CD14-positive monocyte (primary cell): ENCODE measurements around the gene IL16. TPM values are rescaled to one million over a fixed set of nuclear protein-coding genes. Genes with fewer than 3 reads are reported as not detected.

Experiments
- DNase-seq, 3 donors: peaks; one replicate each; pipeline ENCODE4 v3.0.0-alpha.2; 2011 to 2022
- H2AFZ ChIP-seq: 2 replicates; pipeline ENCODE4 v1.6.0; 2012; ENCODE audit warnings: mild to moderate bottlenecking, low read depth, low read length, inconsistent platforms; ENCODE audit not compliant: insufficient read depth, poor library complexity, severe bottlenecking
- H3K27ac ChIP-seq, 2 donors: 1 replicate in 1 of 2; 2 replicates in 1 of 2; pipeline ENCODE4 v1.5.1; 2012 to 2013; ENCODE audit warnings: low read length in 2 of 2, control low read depth in 1 of 2, inconsistent platforms in 1 of 2, low read depth in 1 of 2, mild to moderate bottlenecking in 1 of 2
- H3K27me3 ChIP-seq, 2 donors: one replicate each; pipeline versions ENCODE4 v1.6.0 to v1.6.1; 2011 to 2013; ENCODE audit warnings: low read length in 2 of 2; ENCODE audit not compliant: control insufficient read depth in 2 of 2, insufficient read depth in 2 of 2
- H3K36me3 ChIP-seq, 2 donors: replicated peaks in 1 of 2; 1 replicate in 1 of 2; 2 replicates in 1 of 2; pipeline versions ENCODE4 v1.5.1 to v1.6.1; 2012 to 2013; ENCODE audit warnings: low read length in 2 of 2, control low read depth in 1 of 2, inconsistent platforms in 1 of 2, mild to moderate bottlenecking in 1 of 2; ENCODE audit not compliant: insufficient read depth in 2 of 2, control insufficient read depth in 1 of 2
- H3K4me1 ChIP-seq, 2 donors: 1 replicate in 1 of 2; 2 replicates in 1 of 2; pipeline versions ENCODE4 v1.5.1 to v1.6.1; 2012 to 2013; ENCODE audit warnings: low read length in 2 of 2, control low read depth in 1 of 2, inconsistent platforms in 1 of 2, mild to moderate bottlenecking in 1 of 2, moderate library complexity in 1 of 2; ENCODE audit not compliant: insufficient read depth in 2 of 2, control insufficient read depth in 1 of 2
- H3K4me2 ChIP-seq: replicated peaks from 2 replicates; pipeline ENCODE3; 2012; ENCODE audit warnings: low read length, moderate library complexity, mild to moderate bottlenecking; ENCODE audit not compliant: poor library complexity, severe bottlenecking; ENCODE audit errors: extremely low read depth
- H3K4me3 ChIP-seq, 3 experiments: fragments of 200-600 bp in 1 of 3; sonication (generic) in 1 of 3; replicated peaks in 1 of 3; 1 replicate in 2 of 3; 2 replicates in 1 of 3; pipeline ENCODE4 v1.5.1; 2011 to 2013; ENCODE audit warnings: low read length in 3 of 3, mild to moderate bottlenecking in 3 of 3, control low read depth in 2 of 3, low read depth in 2 of 3, inconsistent platforms in 1 of 3, moderate library complexity in 1 of 3
- H3K79me2 ChIP-seq: 2 replicates; pipeline ENCODE4 v1.6.0; 2012; ENCODE audit warnings: mild to moderate bottlenecking, control low read depth, inconsistent platforms, low read length, moderate library complexity; ENCODE audit not compliant: insufficient read depth
- H3K9ac ChIP-seq: 2 replicates; pipeline ENCODE4 v1.6.0; 2017; ENCODE audit warnings: low read length, mild to moderate bottlenecking; ENCODE audit not compliant: insufficient read depth, poor library complexity, severe bottlenecking
- H3K9me3 ChIP-seq, 2 donors: replicated peaks in 1 of 2; 1 replicate in 1 of 2; 2 replicates in 1 of 2; pipeline versions ENCODE4 v1.5.1 to v1.6.1; 2012 to 2013; ENCODE audit warnings: low read length in 2 of 2, control low read depth in 1 of 2; ENCODE audit not compliant: control insufficient read depth in 1 of 2, insufficient read depth in 1 of 2
- H4K20me1 ChIP-seq: 2 replicates; pipeline ENCODE4 v1.6.0; 2012; ENCODE audit warnings: mild to moderate bottlenecking, low read length, control low read depth, moderate library complexity; ENCODE audit not compliant: insufficient read depth
- H3K27ac Mint-ChIP-seq, 7 donors: one replicate each; pipeline ENCODE4 v1.8.0; 2020; ENCODE audit warnings: mild to moderate bottlenecking in 7 of 7, mixed read lengths in 7 of 7, moderate library complexity in 6 of 7, inconsistent platforms in 2 of 7
- H3K27me3 Mint-ChIP-seq, 3 donors: one replicate each; pipeline ENCODE4 v1.8.0; 2021 to 2022; ENCODE audit warnings: low read depth in 3 of 3, mild to moderate bottlenecking in 3 of 3, mixed read lengths in 3 of 3, moderate library complexity in 3 of 3, inconsistent platforms in 1 of 3
- H3K36me3 Mint-ChIP-seq, 2 donors: one replicate each; pipeline ENCODE4 v1.8.0; 2020; ENCODE audit warnings: mixed read lengths in 2 of 2, inconsistent platforms in 1 of 2, mild to moderate bottlenecking in 1 of 2
- H3K4me1 Mint-ChIP-seq: one replicate; pipeline ENCODE4 v1.8.0; 2020; ENCODE audit warnings: mild to moderate bottlenecking, mixed read lengths
- H3K4me3 Mint-ChIP-seq, 2 donors: one replicate each; pipeline ENCODE4 v1.8.0; 2020; ENCODE audit warnings: mild to moderate bottlenecking in 2 of 2, mixed read lengths in 2 of 2, moderate library complexity in 1 of 2
- H3K9me3 Mint-ChIP-seq, 7 donors: one replicate each; pipeline ENCODE4 v1.8.0; 2020 to 2022; ENCODE audit warnings: mixed read lengths in 7 of 7, mild to moderate bottlenecking in 6 of 7, moderate library complexity in 6 of 7, inconsistent platforms in 2 of 7
- CTCF ChIP-seq: fragments of 200-600 bp; IDR thresholded peaks from one replicate; pipeline ENCODE4 v1.8.0; 2022; ENCODE audit warnings: antibody characterized with exemption, mild to moderate bottlenecking
- WGBS: methylation state at CpG from one replicate; pipeline ENCODE4 v1.1.5; 2013; ENCODE audit warnings: missing lambda C conversion rate; ENCODE audit not compliant: insufficient coverage; 5-methylcytosine and 5-hydroxymethylcytosine counted together
- intact Hi-C, 2 donors: fragments of 100-400 bp; cut with micrococcal nuclease; formaldehyde crosslinking; loops; one replicate each; pipeline versions ENCODE4 v1.15.0 to v1.15.1; 2023
- polyA plus RNA-seq, 3 donors: library from polyadenylated mRNA; depleted of rRNA in 1 of 3; unstranded in 2 of 3; stranded (reverse) in 1 of 3; fragments of 300-500 nt in 2 of 3; fragments of >200 nt in 1 of 3; fragmentation: Illumina TruSeq in 2 of 3; gene quantifications; 1 replicate in 2 of 3; 2 replicates in 1 of 3; pipeline ENCODE4 v1.2.3, GENCODE V29; 2012 to 2021

Gene IL16
- polyA plus RNA-seq, 3 donors = 64.8 to 95.1 (median 71.5) TPM

GRCh38 chr15:81331600-81331999 lies 134.9 kb downstream of the IL16 start:
- Mint-ChIP-seq H3K4me1 (peaks cover 9% of the 10 kb centered on the region), H3K27ac (no peak overlapping the region), H3K4me3 (no peak overlapping the region), H3K36me3 (no peaks in the 10 kb centered on the region), H3K9me3 (peaks cover 0 to 3% (median 0%) of the 10 kb centered on the region in 7 donors), H3K27me3 (peaks cover 0 to 3% (median 3%) of the 10 kb centered on the region in 3 donors)
- H3K4me2 ChIP-seq = no peak overlapping the region
- no peak for TF ChIP-seq CTCF
- no peaks in the 10 kb centered on the region for H3K36me3 ChIP-seq
- H3K9ac ChIP-seq = no peak overlapping the region
- H2AFZ ChIP-seq = no peak overlapping the region
- H3K9me3 ChIP-seq = no peaks in the 10 kb centered on the region
- intact Hi-C loops = loop anchor here in 1 of 2 donors (5.0 kb wide), 1 partner anchor 34 kb away; no protein-coding TSS in a partner anchor
- no peaks in the 10 kb centered on the region for H3K4me1 ChIP-seq
- H3K4me3 ChIP-seq = no peak overlapping the region
- H3K27me3 ChIP-seq = no peaks in the 10 kb centered on the region
- no peaks in the 10 kb centered on the region for H3K79me2 ChIP-seq
- WGBS = 94% methylated on average over 15 of the region's 15 CpGs
- no peak overlapping the region for H3K27ac ChIP-seq
- no peak for DNase-seq
- H4K20me1 ChIP-seq = no peaks in the 10 kb centered on the region

GRCh38 chr15:81332326-81332725 lies 135.6 kb downstream of the IL16 start:
- Mint-ChIP-seq H3K4me3 (no peak overlapping the region), H3K27ac (no peak overlapping the region), H3K36me3 (no peaks in the 10 kb centered on the region), H3K9me3 (peaks cover 0 to 3% (median 0%) of the 10 kb centered on the region in 7 donors), H3K27me3 (peaks cover 0 to 3% (median 3%) of the 10 kb centered on the region in 3 donors), H3K4me1 (peaks cover 9% of the 10 kb centered on the region)
- H3K4me3 ChIP-seq = no peak overlapping the region
- no peak overlapping the region for H3K4me2 ChIP-seq
- H3K4me1 ChIP-seq = no peaks in the 10 kb centered on the region
- TF ChIP-seq CTCF = no peak
- no peaks in the 10 kb centered on the region for H4K20me1 ChIP-seq
- no peaks in the 10 kb centered on the region for H3K27me3 ChIP-seq
- H3K9me3 ChIP-seq = no peaks in the 10 kb centered on the region
- H3K9ac ChIP-seq = no peak overlapping the region
- no peak for DNase-seq
- 100% methylated on average over 10 of the region's 12 CpGs for WGBS
- H3K27ac ChIP-seq = no peak overlapping the region
- no peaks in the 10 kb centered on the region for H3K79me2 ChIP-seq
- H2AFZ ChIP-seq = no peak overlapping the region
- H3K36me3 ChIP-seq = no peaks in the 10 kb centered on the region
- intact Hi-C loops = loop anchor here in 1 of 2 donors (5.0 kb wide), 1 partner anchor 35 kb away; no protein-coding TSS in a partner anchor
